ENCODE data around the gene DYRK4.
A peak's percentile ranks its signal among the peaks of the same experiment; 100 is the strongest.

The DYRK4 gene

DNA sequence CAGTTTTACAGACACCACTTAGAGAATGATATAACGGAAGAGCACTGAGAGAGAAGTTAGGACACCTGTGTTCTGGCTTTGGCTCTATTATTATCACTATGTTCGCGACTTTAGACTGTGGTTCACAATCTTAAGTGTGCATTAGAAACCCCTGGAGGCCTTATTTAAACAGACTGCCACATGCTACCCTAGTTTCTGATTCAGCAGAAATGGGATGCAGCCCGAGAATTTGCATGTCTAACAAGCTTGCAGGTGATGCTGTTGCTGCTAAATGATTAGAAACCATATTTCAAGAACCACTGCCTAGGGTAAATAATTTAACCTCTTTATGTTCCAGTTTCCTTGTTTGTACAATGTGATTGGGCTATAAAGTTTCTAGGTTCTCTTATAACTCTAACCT lies 26.9 kb upstream of the DYRK4 start:
- TF ChIP-seq, protein P1, sequence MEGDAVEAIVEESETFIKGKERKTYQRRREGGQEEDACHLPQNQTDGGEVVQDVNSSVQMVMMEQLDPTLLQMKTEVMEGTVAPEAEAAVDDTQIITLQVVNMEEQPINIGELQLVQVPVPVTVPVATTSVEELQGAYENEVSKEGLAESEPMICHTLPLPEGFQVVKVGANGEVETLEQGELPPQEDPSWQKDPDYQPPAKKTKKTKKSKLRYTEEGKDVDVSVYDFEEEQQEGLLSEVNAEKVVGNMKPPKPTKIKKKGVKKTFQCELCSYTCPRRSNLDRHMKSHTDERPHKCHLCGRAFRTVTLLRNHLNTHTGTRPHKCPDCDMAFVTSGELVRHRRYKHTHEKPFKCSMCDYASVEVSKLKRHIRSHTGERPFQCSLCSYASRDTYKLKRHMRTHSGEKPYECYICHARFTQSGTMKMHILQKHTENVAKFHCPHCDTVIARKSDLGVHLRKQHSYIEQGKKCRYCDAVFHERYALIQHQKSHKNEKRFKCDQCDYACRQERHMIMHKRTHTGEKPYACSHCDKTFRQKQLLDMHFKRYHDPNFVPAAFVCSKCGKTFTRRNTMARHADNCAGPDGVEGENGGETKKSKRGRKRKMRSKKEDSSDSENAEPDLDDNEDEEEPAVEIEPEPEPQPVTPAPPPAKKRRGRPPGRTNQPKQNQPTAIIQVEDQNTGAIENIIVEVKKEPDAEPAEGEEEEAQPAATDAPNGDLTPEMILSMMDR (conservative IDR thresholded peaks at IDR 0.05; ENCODE audit: low read depth) = no peak
- H3K27ac ChIP-seq = no peak overlapping the region
- DNase-seq (ENCODE audit: low spot score) = no peak
- ChIA-PET POLR2A (ENCODE audit: low non-redundant PET) (no interaction called here), CTCF (interaction anchor here (0.5 kb wide), 1 partner anchor 451 kb away, joined by 3 read pairs; no protein-coding TSS in a partner anchor)

DNA sequence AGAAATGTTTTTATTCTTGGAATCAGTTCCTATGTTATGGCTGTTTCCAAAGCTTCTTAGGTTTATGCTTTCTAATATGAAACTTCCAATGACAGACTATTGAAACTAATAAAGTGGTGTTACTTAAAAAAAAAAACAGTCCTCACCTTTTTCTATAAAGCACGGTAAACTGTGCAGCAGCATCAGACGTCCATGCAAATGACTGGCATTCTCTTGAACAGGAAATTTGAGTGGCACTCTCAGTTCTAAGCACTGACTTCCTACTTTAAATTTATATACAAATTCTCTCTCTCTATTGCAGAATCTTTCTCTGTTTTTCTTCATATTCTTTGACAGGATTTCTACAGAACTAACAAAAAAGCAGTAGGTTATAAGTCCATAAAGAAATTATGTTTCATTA lies 26.1 kb upstream of the DYRK4 start:
- ChIA-PET POLR2A (ENCODE audit: low non-redundant PET) (no interaction called here), CTCF (no interaction called here)
- TF ChIP-seq, protein P1 (conservative IDR thresholded peaks at IDR 0.05; ENCODE audit: low read depth) = no peak
- no peak overlapping the region for H3K27ac ChIP-seq
- no peak for DNase-seq (ENCODE audit: low spot score)

- peak; percentile 97 for DNase-seq (ENCODE audit: low spot score)
- ChIA-PET CTCF (no interaction called here), POLR2A (ENCODE audit: low non-redundant PET) (no interaction called here)
- TF ChIP-seq, protein P1 (conservative IDR thresholded peaks at IDR 0.05; ENCODE audit: low read depth) = no peak
- H3K27ac ChIP-seq = peak within 1 kb of the TSS; percentile 78
Observed at GRCh38 chr12:4538207-4539160, 23.5 kb upstream of the DYRK4 start, which contains the start of gene RAD51AP1. RAD51AP1 (plus strand) TSS chr12:4538890; CDS start chr12:4538940, 50 bp downstream.

DNA sequence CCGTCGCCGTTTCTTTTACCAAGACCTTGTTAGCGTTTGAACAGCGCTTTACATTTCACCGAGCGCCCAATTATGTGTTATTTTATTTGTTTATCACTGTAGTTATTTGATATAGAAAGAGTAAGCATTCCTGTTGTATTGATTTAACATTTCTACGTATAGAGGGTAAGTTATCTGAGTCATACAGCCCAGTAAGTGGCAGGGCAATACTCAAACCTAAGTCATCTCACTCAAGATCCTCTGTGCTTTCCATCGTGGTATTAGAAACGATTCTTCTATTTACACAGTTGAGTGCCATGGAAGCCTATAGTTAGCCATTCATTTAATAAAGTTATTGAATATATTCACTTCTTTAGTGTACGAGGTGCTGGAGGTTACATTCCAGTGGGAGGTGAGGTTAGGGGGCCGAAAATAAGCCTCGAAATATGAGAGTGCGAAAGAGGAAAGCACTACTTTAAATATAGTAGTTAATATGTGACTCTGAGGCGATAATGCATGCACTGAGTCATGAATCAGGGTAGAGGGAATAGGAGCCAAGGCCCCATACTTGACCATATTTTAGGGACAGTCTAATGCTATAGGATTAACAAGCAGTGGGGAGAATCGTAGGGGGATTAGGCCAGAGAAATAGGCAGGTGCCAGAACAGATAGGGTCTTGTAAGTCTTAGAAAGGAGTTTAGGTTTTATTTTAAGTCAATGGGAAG lies 22.7 kb upstream of the DYRK4 start:
- H3K27ac ChIP-seq = peak overlapping the region; percentile 78
- no peak for DNase-seq (ENCODE audit: low spot score)
- TF ChIP-seq, protein P1 (conservative IDR thresholded peaks at IDR 0.05; ENCODE audit: low read depth) = no peak
- ChIA-PET CTCF (no interaction called here), POLR2A (ENCODE audit: low non-redundant PET) (no interaction called here)

- TF ChIP-seq, protein P1 (conservative IDR thresholded peaks at IDR 0.05; ENCODE audit: low read depth) = no peak
- H3K27ac ChIP-seq = no peak overlapping the region
- POLR2A ChIA-PET (ENCODE audit: low non-redundant PET) = no interaction called here
- no peak for DNase-seq (ENCODE audit: low spot score)
- CTCF ChIA-PET = no interaction called here
Observed at GRCh38 chr12:4540170-4540569, 21.8 kb upstream of the DYRK4 start.

DNA sequence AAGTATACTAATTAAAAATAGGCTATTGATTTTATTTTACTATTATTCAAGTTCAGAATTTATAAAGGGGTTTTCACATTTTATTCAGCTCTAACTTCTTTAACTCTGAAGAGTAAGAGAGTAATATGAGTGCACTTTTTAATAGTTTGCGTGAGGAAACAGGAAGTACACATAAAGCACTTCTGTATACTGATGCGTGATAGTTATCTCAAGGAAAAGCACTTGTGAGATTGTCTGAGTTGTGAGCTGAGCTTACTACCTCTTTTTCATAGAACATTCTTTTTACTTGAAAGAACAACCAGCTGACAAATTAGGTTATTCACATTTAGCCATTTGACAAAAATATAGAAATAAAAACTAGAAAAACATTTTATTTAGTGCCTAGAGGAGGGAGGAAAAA lies 21.4 kb upstream of the DYRK4 start:
- no peak overlapping the region for H3K27ac ChIP-seq
- DNase-seq (ENCODE audit: low spot score) = no peak
- ChIA-PET CTCF (no interaction called here), POLR2A (ENCODE audit: low non-redundant PET) (no interaction called here)
- TF ChIP-seq, protein P1 (conservative IDR thresholded peaks at IDR 0.05; ENCODE audit: low read depth) = no peak
